HFFc6 (cell line): ENCODE results near the gene TCEAL6. TPM values are rescaled to one million over a fixed set of nuclear protein-coding genes. Genes with fewer than 3 reads are reported as not detected.

ENCODE experiments used
- DNase-seq: peaks from one replicate; pipeline ENCODE4 v3.0.0-alpha.2; 2018
- H3K27ac Mint-ChIP-seq: 2 replicates; pipeline ENCODE4 v1.8.0; 2020; ENCODE audit warnings: mild to moderate bottlenecking, mixed read lengths
- H3K27me3 Mint-ChIP-seq: 2 replicates; pipeline ENCODE4 v1.8.0; 2021; ENCODE audit warnings: mild to moderate bottlenecking, moderate library complexity, mixed read lengths; ENCODE audit not compliant: insufficient read depth
- H3K36me3 Mint-ChIP-seq: 2 replicates; pipeline ENCODE4 v1.8.0; 2021; ENCODE audit warnings: low read depth, mixed read lengths
- H3K4me1 Mint-ChIP-seq: 2 replicates; pipeline ENCODE4 v1.8.0; 2020; ENCODE audit warnings: low read depth, mixed read lengths
- H3K4me3 Mint-ChIP-seq: 2 replicates; pipeline ENCODE4 v1.8.0; 2020; ENCODE audit warnings: mild to moderate bottlenecking, moderate library complexity, mixed read lengths
- H3K9me3 Mint-ChIP-seq: 2 replicates; pipeline ENCODE4 v1.8.0; 2020; ENCODE audit warnings: mild to moderate bottlenecking, mixed read lengths
- CTCF ChIP-seq: fragments of 200-600 bp; sonication (generic); IDR thresholded peaks from 2 replicates; pipeline ENCODE4 v1.5.0; 2021; ENCODE audit warnings: antibody characterized with exemption, mild to moderate bottlenecking
- total RNA-seq, 6 experiments: library from RNA; stranded (reverse); fragmentation: NEBNext Ultra II Directional; extraction: Animal tissue kit (Norgen Biotek cat#: 25700); gene quantifications; 2 replicates in 1 of 6; 3 replicates in 5 of 6; pipeline ENCODE4 v1.2.3, GENCODE V29; 2021

The TCEAL6 gene
- total RNA-seq, 6 experiments from 2014 or later, result not detected

DNA sequence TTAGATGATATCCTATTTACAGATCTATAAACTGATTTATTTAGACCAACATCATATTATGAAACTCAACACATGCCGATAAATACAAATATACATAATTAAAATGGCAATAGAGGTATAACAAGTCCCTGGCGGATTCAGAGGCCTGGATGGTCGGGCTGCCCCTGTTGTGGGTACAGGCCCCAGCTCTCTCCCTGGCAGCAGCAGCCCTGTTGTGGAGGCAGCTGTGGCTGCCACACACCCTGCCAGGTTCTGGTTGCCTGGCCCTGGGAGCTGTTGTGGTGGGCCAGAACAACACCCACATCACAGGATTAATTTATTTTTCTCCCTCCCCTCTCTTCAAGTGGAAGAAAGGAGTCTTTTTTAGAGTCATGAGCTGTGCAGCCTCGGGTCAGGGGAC is 28.9 kb downstream of the TCEAL6 start:
- Mint-ChIP-seq H3K36me3 (no peaks in the 10 kb centered on the region), H3K27me3 (no peaks in the 10 kb centered on the region; the same call in 1 of the 2 replicates), H3K27ac (no peak overlapping the region), H3K4me3 (no peak overlapping the region), H3K9me3 (peaks cover 4% of the 10 kb centered on the region; the same call in 1 of the 2 replicates), H3K4me1 (no peaks in the 10 kb centered on the region)
- TF ChIP-seq CTCF, result no peak
- DNase-seq, result no peak

Other genes starting within 250 kb of the TCEAL6 start
- gene ZMAT1, start 210.5 kb downstream of the TCEAL6 start, total RNA-seq, result 1 to 10 TPM in 2 of 6 experiments, under 1 TPM in 4; 0.18 to 1.8 (median 0.27) TPM
- under 1 TPM in 1 of 6 experiments, not detected in 5; 0.19 TPM for gene TCEAL2, start 16.8 kb downstream of the TCEAL6 start, total RNA-seq
- not detected for gene BEX5, start 13.5 kb upstream of the TCEAL6 start, total RNA-seq
- gene TCP11X1, start 72.8 kb upstream of the TCEAL6 start, total RNA-seq, result not detected
- not detected for gene NXF2, start 104.7 kb upstream of the TCEAL6 start, total RNA-seq